ENCODE measurements around the gene COL10A1.
"Not testable (repeated sequence)": the region's sequence is repeated elsewhere in the genome, so short reads cannot be mapped to it uniquely, and the experiment has no call there.

The COL10A1 gene

GRCh38 chr6:116118608-116119007 is 7.3 kb downstream of the COL10A1 start:
- DNase-seq: no peak

GRCh38 chr6:116115781-116116180 is 10.2 kb downstream of the COL10A1 start:
- DNase-seq: no peak

- DNase-seq: no peak
Observed at GRCh38 chr6:116113386-116113785, 12.5 kb downstream of the COL10A1 start.

GRCh38 chr6:116111552-116112528 is 14.1 kb downstream of the COL10A1 start:
- peak; percentile 28 for DNase-seq

- no peak for DNase-seq
Observed at GRCh38 chr6:116108836-116109235, 17.1 kb downstream of the COL10A1 start.

GRCh38 chr6:116106146-116106545 is 19.8 kb downstream of the COL10A1 start:
- DNase-seq: no peak

GRCh38 chr6:116105247-116105646 is 20.7 kb downstream of the COL10A1 start:
- DNase-seq: no peak

- no peak for DNase-seq
Observed at GRCh38 chr6:116104636-116105035, 21.3 kb downstream of the COL10A1 start.

GRCh38 chr6:116102873-116103272 is 23.1 kb downstream of the COL10A1 start:
- no peak for DNase-seq

- no peak for DNase-seq
Observed at GRCh38 chr6:116101790-116102189, 24.1 kb downstream of the COL10A1 start.

GRCh38 chr6:116101302-116101718 is 24.6 kb downstream of the COL10A1 start:
- no peak for DNase-seq

GRCh38 chr6:116100419-116101301 is 25.3 kb downstream of the COL10A1 start, which contains the start of gene NT5DC1:
Gene NT5DC1 (plus strand): TSS chr6:116100853. CDS start chr6:116100931, 78 bp downstream.
- DNase-seq: peak; percentile 84

- DNase-seq: no peak
Observed at GRCh38 chr6:116099036-116099435, 26.9 kb downstream of the COL10A1 start.

- no peak for DNase-seq
Observed at GRCh38 chr6:116096979-116097816, 28.7 kb downstream of the COL10A1 start.

GRCh38 chr6:116096048-116096759 is 29.7 kb downstream of the COL10A1 start:
- DNase-seq: not testable (repeated sequence)

- DNase-seq: no peak
Observed at GRCh38 chr6:116094041-116094440, 31.9 kb downstream of the COL10A1 start.

GRCh38 chr6:116090251-116090650 is 35.7 kb downstream of the COL10A1 start:
- no peak for DNase-seq

- DNase-seq: no peak
Observed at GRCh38 chr6:116088946-116089345, 37.0 kb downstream of the COL10A1 start.

- no peak for DNase-seq
Observed at GRCh38 chr6:116087437-116088027, 38.4 kb downstream of the COL10A1 start.

GRCh38 chr6:116084284-116084683 is 41.6 kb downstream of the COL10A1 start:
- no peak for DNase-seq

GRCh38 chr6:116083052-116083451 is 42.9 kb downstream of the COL10A1 start:
- no peak for DNase-seq
